ENCODE measurements around the gene TOGARAM2.
"Not testable (repeated sequence)": the region's sequence is repeated elsewhere in the genome, so short reads cannot be mapped to it uniquely, and the experiment has no call there.

The TOGARAM2 gene

GRCh38 chr2:28976584-28976983, 4.5 kb upstream of the TOGARAM2 start:
- no peak for DNase-seq (ENCODE audit: low read depth in 1 of 2, low spot score in 1 of 2)

DNA sequence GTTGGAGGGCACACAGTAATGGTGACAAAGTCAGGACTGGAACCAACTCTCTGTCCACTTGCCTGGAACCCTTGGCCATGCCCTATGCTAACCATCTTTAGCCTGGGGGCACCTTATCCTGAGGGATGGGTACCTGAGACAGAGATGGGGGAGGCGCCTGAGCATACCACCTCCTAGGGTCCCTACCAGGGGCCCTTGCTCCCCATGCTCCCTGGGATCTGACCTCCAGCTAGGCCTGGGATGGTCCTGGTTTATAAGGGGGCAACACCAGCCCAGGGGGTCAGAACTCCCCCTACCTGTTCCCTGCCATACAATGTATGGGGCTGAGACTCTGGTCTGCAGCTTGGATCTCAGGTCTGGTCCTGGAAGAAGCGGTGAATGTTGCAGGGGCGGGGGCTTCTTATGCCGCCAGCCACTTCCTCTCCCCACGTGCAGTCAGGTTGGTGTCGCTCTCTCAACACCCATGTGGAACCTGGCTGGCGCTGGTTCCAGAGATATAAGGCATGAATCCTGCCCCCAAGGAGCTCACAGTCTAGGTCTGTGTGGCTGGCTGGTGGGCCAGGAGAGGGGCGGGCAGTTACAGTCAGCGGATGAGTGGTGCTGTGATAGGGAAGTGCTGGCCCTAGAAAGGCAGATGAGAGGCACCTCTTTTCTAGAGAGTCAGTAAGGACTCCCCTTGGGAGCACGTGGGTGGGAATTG, 3.8 kb upstream of the TOGARAM2 start:
- no peak for DNase-seq (ENCODE audit: low read depth in 1 of 2, low spot score in 1 of 2)

DNA sequence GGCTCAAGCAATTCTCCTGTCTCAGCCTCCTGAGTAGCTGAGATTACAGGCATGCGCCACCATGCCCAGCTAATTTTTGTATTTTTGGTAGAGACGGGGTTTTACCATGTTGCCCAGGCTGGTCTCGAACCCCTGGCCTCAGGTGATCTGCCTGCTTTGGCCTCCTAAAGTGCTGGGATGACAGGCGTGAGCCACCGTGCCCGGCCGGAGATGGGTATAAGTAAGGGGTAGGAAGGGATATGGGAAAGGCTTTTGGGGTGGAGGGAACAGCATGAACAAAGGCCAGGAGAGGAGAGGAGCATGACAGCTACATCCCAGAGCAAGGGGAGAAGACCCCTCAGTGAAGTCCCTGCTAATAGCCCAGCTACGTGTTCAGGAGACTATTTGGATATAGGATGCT, 3.1 kb upstream of the TOGARAM2 start:
- not testable (repeated sequence) for DNase-seq (ENCODE audit: low read depth in 1 of 2, low spot score in 1 of 2)

DNA sequence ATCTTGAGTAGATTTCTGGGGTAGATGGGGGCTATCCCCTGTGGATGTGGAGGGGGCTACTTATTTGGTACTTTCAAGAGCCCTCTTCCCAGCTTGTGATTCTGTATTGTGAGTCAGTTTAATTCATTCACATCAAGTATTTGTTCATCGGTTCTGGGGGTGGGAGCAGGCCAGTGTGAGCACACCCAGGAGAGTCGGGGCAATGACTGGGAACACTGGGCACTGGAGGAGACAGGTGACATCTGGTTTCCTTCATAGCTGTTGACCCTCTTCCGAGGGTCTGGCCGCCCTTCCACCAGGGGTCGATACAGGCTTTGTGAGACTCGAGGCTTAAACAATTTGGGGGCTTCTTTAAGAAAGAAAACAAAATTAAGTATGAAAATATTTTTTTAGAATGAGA, 2.5 kb upstream of the TOGARAM2 start:
- DNase-seq (ENCODE audit: low read depth in 1 of 2, low spot score in 1 of 2): no peak

DNA sequence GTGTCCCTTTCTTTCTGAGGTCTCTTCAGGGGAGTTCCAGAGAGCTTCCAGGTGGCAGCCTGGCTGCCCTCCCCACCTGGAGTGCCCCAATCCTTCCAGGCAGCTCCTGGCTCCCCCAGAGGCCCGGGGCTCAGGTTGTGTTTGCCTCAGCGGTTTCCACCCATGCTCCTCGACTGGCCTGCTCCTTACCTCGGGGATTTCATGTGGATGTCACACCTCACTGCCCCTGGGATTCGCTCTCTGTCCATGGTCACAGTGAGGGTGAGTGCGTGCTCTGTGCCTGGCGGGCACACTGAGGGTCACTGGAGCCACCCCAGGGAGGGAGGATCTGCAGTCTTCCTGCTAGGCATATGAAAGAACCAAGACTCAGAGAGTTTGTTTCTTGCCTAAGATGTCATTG, 2.1 kb upstream of the TOGARAM2 start:
- no peak for DNase-seq (ENCODE audit: low read depth in 1 of 2, low spot score in 1 of 2)

- DNase-seq (ENCODE audit: low read depth in 1 of 2, low spot score in 1 of 2): no peak
Measured at GRCh38 chr2:28979576-28980366, 1.3 kb upstream of the TOGARAM2 start.

DNA sequence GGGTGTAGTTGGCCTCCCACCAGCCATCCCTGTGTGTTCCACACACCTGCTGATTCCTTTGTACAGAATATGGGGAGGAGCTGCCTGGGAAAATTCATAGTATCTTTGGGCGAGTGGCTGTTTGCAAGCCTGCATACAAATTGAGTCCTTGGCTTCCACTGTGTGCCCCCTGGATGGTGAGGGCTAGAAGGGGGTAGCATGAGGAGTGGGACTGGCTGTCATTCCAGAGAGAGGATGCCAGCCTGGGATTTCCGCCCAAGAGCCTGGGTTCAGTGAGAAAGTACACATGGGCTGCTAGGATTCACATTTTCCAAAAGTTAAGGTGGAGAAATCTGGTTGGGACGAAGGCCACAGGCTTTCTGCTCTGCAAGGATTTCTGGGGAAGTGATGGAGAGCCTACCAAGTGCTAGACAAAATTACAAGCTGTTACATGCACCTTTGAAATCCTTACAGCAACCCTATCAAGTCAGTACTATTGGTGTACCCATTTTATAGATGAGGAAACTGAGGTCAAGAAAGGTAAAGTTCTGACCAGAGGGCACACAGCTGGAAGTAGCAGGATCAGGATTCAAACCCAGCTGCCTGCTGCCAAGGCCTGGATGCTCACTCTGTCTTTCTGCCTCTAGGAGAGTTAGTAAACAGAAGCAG, 606 bp upstream of the TOGARAM2 start:
- DNase-seq (ENCODE audit: low read depth in 1 of 2, low spot score in 1 of 2): no peak

GRCh38 chr2:28981620-28982376, 700 bp downstream of the TOGARAM2 start:
- no peak for DNase-seq (ENCODE audit: low read depth in 1 of 2, low spot score in 1 of 2)

- DNase-seq (ENCODE audit: low read depth in 1 of 2, low spot score in 1 of 2): no peak
Measured at GRCh38 chr2:28982381-28982950, 1.4 kb downstream of the TOGARAM2 start.

DNA sequence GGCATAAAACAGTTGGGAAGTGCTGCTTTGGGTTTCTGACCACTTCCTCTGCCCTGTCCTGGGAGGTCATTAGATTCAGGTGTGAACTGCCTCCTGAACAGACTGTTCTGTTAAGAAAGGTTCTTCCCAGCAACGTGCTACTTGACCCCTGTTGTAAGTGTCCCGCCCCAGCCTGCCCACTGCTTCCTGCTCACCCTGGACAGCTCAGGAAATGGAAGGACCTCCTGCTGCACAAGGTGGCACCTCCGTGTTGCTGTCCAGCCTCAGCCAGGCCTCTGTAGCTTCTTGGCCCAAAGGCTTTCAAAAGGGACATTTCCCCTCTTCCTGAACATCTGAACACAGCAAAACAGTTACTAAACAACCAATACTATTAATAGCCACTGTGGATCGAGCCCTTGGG, 5.3 kb downstream of the TOGARAM2 start:
- DNase-seq (ENCODE audit: low read depth in 1 of 2, low spot score in 1 of 2): no peak

DNA sequence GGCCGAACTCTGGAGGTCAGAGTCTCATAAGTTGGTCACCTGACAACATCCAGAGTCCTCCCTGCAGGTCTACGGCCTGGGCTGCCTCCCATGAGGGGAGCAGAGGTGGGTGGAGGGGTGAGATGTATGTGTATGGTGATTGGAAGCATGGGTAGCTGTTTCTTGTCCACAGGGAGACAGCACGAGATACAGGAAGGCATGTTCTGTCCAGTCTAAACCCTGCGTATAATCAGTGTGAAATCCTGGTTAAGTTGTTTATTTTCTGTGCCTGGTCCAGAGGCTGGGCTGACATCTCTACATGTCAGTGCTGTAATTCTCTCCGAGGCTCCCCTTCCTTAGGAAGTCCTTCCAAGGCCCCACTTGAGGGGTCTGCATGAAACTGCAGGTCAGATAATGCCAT, 8.9 kb downstream of the TOGARAM2 start:
- DNase-seq (ENCODE audit: low read depth in 1 of 2, low spot score in 1 of 2): no peak

- DNase-seq (ENCODE audit: low read depth in 1 of 2, low spot score in 1 of 2): no peak
Measured at GRCh38 chr2:28990445-28990844, 9.3 kb downstream of the TOGARAM2 start.

GRCh38 chr2:28991021-28991420, 9.9 kb downstream of the TOGARAM2 start:
- no peak for DNase-seq (ENCODE audit: low read depth in 1 of 2, low spot score in 1 of 2)

GRCh38 chr2:28991460-28991859, 10.4 kb downstream of the TOGARAM2 start:
- DNase-seq (ENCODE audit: low read depth in 1 of 2, low spot score in 1 of 2): no peak

- no peak for DNase-seq (ENCODE audit: low read depth in 1 of 2, low spot score in 1 of 2)
Measured at GRCh38 chr2:28993206-28993960, 12.3 kb downstream of the TOGARAM2 start.

DNA sequence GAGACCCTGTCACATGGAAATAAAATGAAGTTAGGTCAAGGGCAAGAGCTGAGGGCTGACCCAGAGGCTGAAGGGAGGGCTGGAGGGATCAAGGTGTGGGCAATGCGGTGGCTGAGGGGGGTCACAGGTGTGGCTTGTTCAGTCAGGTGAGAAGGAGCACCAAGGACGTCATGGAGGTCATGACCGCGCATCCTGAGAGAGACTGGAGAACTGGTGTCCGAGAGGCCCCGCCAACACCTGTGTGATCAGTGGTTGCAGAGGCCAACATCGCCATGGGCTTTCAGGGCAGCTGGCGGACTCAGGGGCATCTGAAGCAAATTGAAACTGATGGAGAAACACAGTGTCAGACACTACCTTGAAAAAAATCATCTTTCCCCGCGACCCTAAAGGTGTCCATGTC, 13.0 kb downstream of the TOGARAM2 start:
- no peak for DNase-seq (ENCODE audit: low read depth in 1 of 2, low spot score in 1 of 2)

DNA sequence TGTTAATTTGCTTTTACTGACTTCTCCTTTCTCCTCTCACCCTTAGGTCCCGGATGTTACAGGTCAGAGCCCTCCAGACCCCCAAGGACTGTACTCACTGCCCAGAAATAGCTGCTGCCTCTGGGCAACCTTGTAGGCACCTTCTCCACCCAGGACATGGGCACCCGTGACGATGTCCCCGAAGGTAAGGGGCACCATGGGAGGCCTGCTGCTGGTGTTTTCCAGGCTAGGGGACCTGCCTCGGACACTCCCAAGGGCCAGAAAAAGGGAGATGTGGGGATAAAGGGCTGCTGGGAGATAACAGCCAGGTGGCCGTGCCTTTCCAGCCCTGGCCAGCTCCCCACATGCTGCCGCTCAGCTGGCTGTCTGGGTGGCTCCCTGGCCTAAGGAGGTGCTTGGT, 13.6 kb downstream of the TOGARAM2 start:
- DNase-seq (ENCODE audit: low read depth in 1 of 2, low spot score in 1 of 2): no peak

- DNase-seq (ENCODE audit: low read depth in 1 of 2, low spot score in 1 of 2): no peak
Measured at GRCh38 chr2:28995765-28996750, 15.0 kb downstream of the TOGARAM2 start.

GRCh38 chr2:28997237-28997846, 16.2 kb downstream of the TOGARAM2 start:
- DNase-seq (ENCODE audit: low read depth in 1 of 2, low spot score in 1 of 2): no peak
